Measurements from ENCODE around the gene NKAIN1.

DNA sequence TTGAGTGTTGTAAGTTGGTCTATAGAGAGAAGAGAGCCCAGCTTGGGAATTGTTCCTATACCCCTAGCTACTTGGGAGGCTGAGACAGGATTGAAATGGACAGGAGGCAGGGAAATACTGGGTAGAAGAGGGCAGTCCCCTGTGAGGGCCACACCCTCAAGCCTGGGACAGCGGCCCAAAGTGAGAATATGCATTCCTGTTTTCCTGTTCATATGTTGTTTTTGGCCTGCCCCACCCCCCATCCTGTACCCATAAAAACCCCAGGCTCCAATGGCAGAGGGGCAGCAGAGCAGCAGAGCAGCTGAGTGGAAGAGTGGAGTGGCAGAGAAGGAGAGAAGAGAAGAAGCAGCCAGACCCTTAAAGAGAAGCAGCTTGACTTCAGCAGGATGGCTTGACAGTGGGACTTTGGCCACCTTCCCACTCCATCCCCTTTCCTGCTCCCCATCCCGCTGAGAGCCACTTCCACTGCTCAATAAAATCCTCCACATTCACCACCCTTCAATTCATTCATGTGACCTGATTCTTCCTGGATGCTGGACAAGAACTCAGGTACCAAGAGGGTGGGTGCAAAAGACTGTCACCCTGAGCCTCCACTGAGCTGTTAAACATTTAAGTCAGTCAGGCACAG is 103.6 kb downstream of the NKAIN1 start:
- TF ChIP-seq POLR2A (IDR thresholded peaks at IDR 0.05) = no peak
- TF ChIP-seq, protein P1, sequence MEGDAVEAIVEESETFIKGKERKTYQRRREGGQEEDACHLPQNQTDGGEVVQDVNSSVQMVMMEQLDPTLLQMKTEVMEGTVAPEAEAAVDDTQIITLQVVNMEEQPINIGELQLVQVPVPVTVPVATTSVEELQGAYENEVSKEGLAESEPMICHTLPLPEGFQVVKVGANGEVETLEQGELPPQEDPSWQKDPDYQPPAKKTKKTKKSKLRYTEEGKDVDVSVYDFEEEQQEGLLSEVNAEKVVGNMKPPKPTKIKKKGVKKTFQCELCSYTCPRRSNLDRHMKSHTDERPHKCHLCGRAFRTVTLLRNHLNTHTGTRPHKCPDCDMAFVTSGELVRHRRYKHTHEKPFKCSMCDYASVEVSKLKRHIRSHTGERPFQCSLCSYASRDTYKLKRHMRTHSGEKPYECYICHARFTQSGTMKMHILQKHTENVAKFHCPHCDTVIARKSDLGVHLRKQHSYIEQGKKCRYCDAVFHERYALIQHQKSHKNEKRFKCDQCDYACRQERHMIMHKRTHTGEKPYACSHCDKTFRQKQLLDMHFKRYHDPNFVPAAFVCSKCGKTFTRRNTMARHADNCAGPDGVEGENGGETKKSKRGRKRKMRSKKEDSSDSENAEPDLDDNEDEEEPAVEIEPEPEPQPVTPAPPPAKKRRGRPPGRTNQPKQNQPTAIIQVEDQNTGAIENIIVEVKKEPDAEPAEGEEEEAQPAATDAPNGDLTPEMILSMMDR (IDR thresholded peaks at IDR 0.05) = no peak
